H9 (cell line): ENCODE measurements around the gene ZCWPW1. TPM values are rescaled to one million over a fixed set of nuclear protein-coding genes. Genes with fewer than 3 reads are reported as not detected.

Experiments used
- DNase-seq: peaks from one replicate; pipeline ENCODE4 v3.0.0-alpha.2; 2017
- H2AFZ ChIP-seq: one replicate; pipeline ENCODE4 v1.6.1; 2013; ENCODE audit warnings: mild to moderate bottlenecking, low read length, control low read depth, moderate library complexity
- H2AK5ac ChIP-seq: 2 replicates; pipeline ENCODE4 v1.6.1; 2013; ENCODE audit warnings: low read length, control low read depth, mixed read lengths; ENCODE audit not compliant: insufficient read length
- H2BK120ac ChIP-seq: one replicate; pipeline ENCODE4 v1.6.1; 2013; ENCODE audit warnings: low read depth, mild to moderate bottlenecking, low read length, control low read depth, inconsistent platforms; ENCODE audit not compliant: poor library complexity, severe bottlenecking
- H2BK12ac ChIP-seq: 2 replicates; pipeline ENCODE4 v1.6.1; 2013; ENCODE audit warnings: low read length, control low read depth, mixed read lengths, low read depth; ENCODE audit not compliant: insufficient read length
- H2BK15ac ChIP-seq: 2 replicates; pipeline ENCODE4 v1.6.1; 2013; ENCODE audit warnings: low read depth, low read length, control low read depth
- H2BK20ac ChIP-seq: one replicate; pipeline ENCODE4 v1.6.1; 2013; ENCODE audit warnings: low read depth, mild to moderate bottlenecking, low read length, control low read depth, inconsistent platforms; ENCODE audit not compliant: poor library complexity, severe bottlenecking
- H2BK5ac ChIP-seq: 2 replicates; pipeline ENCODE4 v1.6.1; 2013; ENCODE audit warnings: low read length, control low read depth, mixed read lengths; ENCODE audit not compliant: insufficient read length
- H3K14ac ChIP-seq: 2 replicates; pipeline ENCODE4 v1.6.1; 2013; ENCODE audit warnings: low read length, control low read depth; ENCODE audit not compliant: insufficient read depth
- H3K18ac ChIP-seq: 2 replicates; pipeline ENCODE4 v1.6.1; 2013; ENCODE audit warnings: low read depth, mild to moderate bottlenecking, mixed read lengths, low read length, control low read depth; ENCODE audit not compliant: insufficient read length
- H3K23ac ChIP-seq: 2 replicates; pipeline ENCODE4 v1.6.1; 2013; ENCODE audit warnings: low read length, control low read depth, mixed read lengths, low read depth; ENCODE audit not compliant: insufficient read length
- H3K23me2 ChIP-seq: 2 replicates; pipeline ENCODE4 v1.6.1; 2013; ENCODE audit warnings: low read depth, mild to moderate bottlenecking, mixed read lengths, low read length, control low read depth; ENCODE audit not compliant: insufficient read length, poor library complexity, severe bottlenecking
- H3K27ac ChIP-seq: 2 replicates; pipeline ENCODE4 v1.5.1; 2013; ENCODE audit warnings: low read length, control low read depth, mixed read lengths, low read depth; ENCODE audit not compliant: insufficient read length
- H3K27me3 ChIP-seq: 2 replicates; pipeline ENCODE4 v1.6.1; 2013; ENCODE audit warnings: low read length, control low read depth, inconsistent platforms; ENCODE audit not compliant: insufficient read depth
- H3K4ac ChIP-seq: 2 replicates; pipeline ENCODE4 v1.6.1; 2013; ENCODE audit warnings: low read depth, mild to moderate bottlenecking, control low read depth, inconsistent platforms, low read length, moderate library complexity
- H3K4me1 ChIP-seq: 2 replicates; pipeline ENCODE4 v1.6.1; 2013; ENCODE audit warnings: low read length, control low read depth, inconsistent platforms; ENCODE audit not compliant: insufficient read depth
- H3K4me2 ChIP-seq: 2 replicates; pipeline ENCODE4 v1.6.1; 2013; ENCODE audit warnings: low read length, control low read depth, mixed read lengths; ENCODE audit not compliant: insufficient read length, insufficient read depth
- H3K56ac ChIP-seq: 2 replicates; pipeline ENCODE4 v1.6.1; 2013; ENCODE audit warnings: low read depth, mild to moderate bottlenecking, mixed read lengths, low read length, control low read depth; ENCODE audit not compliant: insufficient read length
- H3K79me1 ChIP-seq: 2 replicates; pipeline ENCODE4 v1.6.1; 2013; ENCODE audit warnings: low read depth, mild to moderate bottlenecking, moderate library complexity, low read length, control low read depth, inconsistent platforms; ENCODE audit not compliant: insufficient read depth, poor library complexity, severe bottlenecking
- H3K79me2 ChIP-seq: 2 replicates; pipeline ENCODE4 v1.6.1; 2013; ENCODE audit warnings: low read length, control low read depth, inconsistent platforms; ENCODE audit not compliant: insufficient read depth
- H3K9ac ChIP-seq: 2 replicates; pipeline ENCODE4 v1.6.1; 2013; ENCODE audit warnings: low read length, control low read depth, mixed read lengths; ENCODE audit not compliant: insufficient read length; ENCODE audit errors: extremely low read depth
- H3K9me3 ChIP-seq: one replicate; pipeline ENCODE4 v1.6.1; 2013; ENCODE audit warnings: low read depth, low read length, inconsistent platforms; ENCODE audit not compliant: control insufficient read depth
- H3T11ph ChIP-seq: one replicate; pipeline ENCODE4 v1.6.1; 2013; ENCODE audit warnings: mild to moderate bottlenecking, low read length, control low read depth, inconsistent platforms
- H4K20me1 ChIP-seq: one replicate; pipeline ENCODE4 v1.6.1; 2013; ENCODE audit not compliant: control insufficient read depth, insufficient read length, insufficient read depth
- H4K5ac ChIP-seq: 2 replicates; pipeline ENCODE4 v1.6.1; 2013; ENCODE audit warnings: low read depth, mild to moderate bottlenecking, mixed read lengths, low read length, control low read depth; ENCODE audit not compliant: insufficient read length
- H4K8ac ChIP-seq: replicated peaks from 2 replicates; pipeline ENCODE4 v1.6.1; 2013; ENCODE audit warnings: low read length, control low read depth, mixed read lengths, low read depth; ENCODE audit not compliant: insufficient read length
- H4K91ac ChIP-seq: 2 replicates; pipeline ENCODE4 v1.6.1; 2013; ENCODE audit warnings: low read depth, mild to moderate bottlenecking, moderate library complexity, mixed read lengths, low read length, control low read depth; ENCODE audit not compliant: insufficient read length
- H3K27ac Mint-ChIP-seq, 3 experiments: 2 replicates in 2 of 3; 3 replicates in 1 of 3; pipeline ENCODE4 v1.8.0; 2020 to 2021; ENCODE audit warnings: mixed read lengths in 3 of 3, mild to moderate bottlenecking in 1 of 3, moderate library complexity in 1 of 3
- H3K27me3 Mint-ChIP-seq: 2 replicates; pipeline ENCODE4 v1.8.0; 2021; ENCODE audit warnings: low read depth, mild to moderate bottlenecking, moderate library complexity, mixed read lengths
- H3K36me3 Mint-ChIP-seq, 3 experiments: 2 replicates in 2 of 3; 3 replicates in 1 of 3; pipeline ENCODE4 v1.8.0; 2020 to 2021; ENCODE audit warnings: low read depth in 3 of 3, mixed read lengths in 3 of 3; ENCODE audit not compliant: insufficient read depth in 1 of 3
- H3K4me1 Mint-ChIP-seq, 2 experiments: 2 replicates each; pipeline ENCODE4 v1.8.0; 2020; ENCODE audit warnings: mixed read lengths in 2 of 2
- H3K4me3 Mint-ChIP-seq, 2 experiments: 2 replicates in 1 of 2; 3 replicates in 1 of 2; pipeline ENCODE4 v1.8.0; 2020 to 2021; ENCODE audit warnings: mild to moderate bottlenecking in 2 of 2, mixed read lengths in 2 of 2, moderate library complexity in 1 of 2
- H3K9me3 Mint-ChIP-seq, 2 experiments: 2 replicates in 1 of 2; 3 replicates in 1 of 2; pipeline ENCODE4 v1.8.0; 2020; ENCODE audit warnings: mild to moderate bottlenecking in 2 of 2, mixed read lengths in 2 of 2, moderate library complexity in 1 of 2
- CTCF ChIP-seq: fragments of 200-600 bp; sonication (generic); conservative IDR thresholded peaks from 3 replicates; pipeline ENCODE4 v1.8.0; 2021; ENCODE audit warnings: antibody characterized with exemption, mild to moderate bottlenecking
- WGBS: extraction: QIAGEN DNeasy Blood & Tissue Kit; methylation state at CpG from one replicate; pipeline ENCODE4 v1.1.7; 2013; ENCODE audit warnings: missing lambda C conversion rate, low lambda C conversion rate, mixed read lengths; ENCODE audit not compliant: insufficient read length; ENCODE audit errors: extremely low coverage; 5-methylcytosine and 5-hydroxymethylcytosine counted together
- total RNA-seq: library from RNA; stranded (reverse); gene quantifications from 2 replicates; pipeline ENCODE4 v1.2.1, GENCODE V29; 2021

The ZCWPW1 gene
- total RNA-seq, 1 experiment from 2014 or later, result 1.1 TPM

- Histone ChIP-seq H3K79me1 (peaks cover 3% of the 10 kb centered on the region), H4K8ac (no peak overlapping the region), H3K23me2 (peaks cover 11% of the 10 kb centered on the region), H3K27ac (no peak overlapping the region), H3K9me3 (no peaks in the 10 kb centered on the region), H2AFZ (no peak overlapping the region), H3K9ac (no peak overlapping the region), H4K5ac (no peak overlapping the region), H3K27me3 (no peaks in the 10 kb centered on the region), H3K4me1 (no peaks in the 10 kb centered on the region), H4K20me1 (no peaks in the 10 kb centered on the region), H2BK5ac (no peak overlapping the region), H4K91ac (no peak overlapping the region), H3K79me2 (no peaks in the 10 kb centered on the region; the same call in 1 of the 2 replicates), H3T11ph (no peak overlapping the region), H3K4me2 (no peak overlapping the region), H2AK5ac (no peak overlapping the region), H3K56ac (no peak overlapping the region), H2BK15ac (no peak overlapping the region), H2BK120ac (no peak overlapping the region), H3K14ac (no peak overlapping the region), H2BK12ac (no peak overlapping the region), H2BK20ac (no peak overlapping the region), H3K23ac (no peak overlapping the region), H3K4ac (no peak overlapping the region), H3K18ac (no peak overlapping the region)
- H3K27me3 Mint-ChIP-seq, result peaks cover 9% of the 10 kb centered on the region
- peaks cover 37 to 57% (median 40%) of the 10 kb centered on the region in 3 experiments for H3K36me3 Mint-ChIP-seq
- H3K9me3 Mint-ChIP-seq, result peaks cover 0 to 5% of the 10 kb centered on the region in 2 experiments; a peak in 1 of 5 replicates
- no peak for DNase-seq
- peaks cover 45 to 46% of the 10 kb centered on the region in 2 experiments for H3K4me1 Mint-ChIP-seq
- peak overlapping the region; percentile 87 to 96; a peak in 4 of 5 replicates for H3K4me3 Mint-ChIP-seq
- TF ChIP-seq CTCF, result no peak
- peak overlapping the region; percentile 79 to 95 (median 89); a peak in 4 of 7 replicates for H3K27ac Mint-ChIP-seq
- no CpG with 5 or more reads among the region's 10 CpGs for WGBS
Observed at GRCh38 chr7:100433592-100434296, 5.2 kb upstream of the ZCWPW1 start.
